ENCODE measurements around the gene SPINDOC.
"Not testable (repeated sequence)": the region's sequence is repeated elsewhere in the genome, so short reads cannot be mapped to it uniquely, and the experiment has no call there.

SPINDOC gene

GRCh38 chr11:63858628-63859550 is 45.6 kb downstream of the SPINDOC start:
- FAIRE-seq, result no peak

GRCh38 chr11:63862923-63863322 is 49.7 kb downstream of the SPINDOC start:
- no peak for FAIRE-seq

DNA sequence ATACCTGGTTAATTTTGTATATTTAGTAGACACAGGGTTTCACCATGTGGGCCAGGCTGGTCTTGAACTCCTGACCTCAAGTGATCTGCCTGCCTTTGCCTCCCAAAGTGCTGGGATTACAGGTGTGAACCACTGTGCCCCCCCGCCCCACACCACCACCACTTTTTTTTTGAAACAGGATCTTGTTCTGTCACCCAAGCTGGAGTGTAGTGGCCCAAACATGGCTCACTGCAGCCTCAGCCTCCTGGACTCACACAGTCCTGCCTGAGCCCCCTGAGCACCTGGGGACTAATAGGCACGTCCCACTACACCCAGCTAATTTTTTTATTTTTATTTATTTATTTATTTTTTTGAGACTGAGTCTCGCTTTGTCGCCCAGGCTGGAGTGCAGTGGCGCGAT is 50.4 kb downstream of the SPINDOC start:
- FAIRE-seq, result not testable (repeated sequence)

DNA sequence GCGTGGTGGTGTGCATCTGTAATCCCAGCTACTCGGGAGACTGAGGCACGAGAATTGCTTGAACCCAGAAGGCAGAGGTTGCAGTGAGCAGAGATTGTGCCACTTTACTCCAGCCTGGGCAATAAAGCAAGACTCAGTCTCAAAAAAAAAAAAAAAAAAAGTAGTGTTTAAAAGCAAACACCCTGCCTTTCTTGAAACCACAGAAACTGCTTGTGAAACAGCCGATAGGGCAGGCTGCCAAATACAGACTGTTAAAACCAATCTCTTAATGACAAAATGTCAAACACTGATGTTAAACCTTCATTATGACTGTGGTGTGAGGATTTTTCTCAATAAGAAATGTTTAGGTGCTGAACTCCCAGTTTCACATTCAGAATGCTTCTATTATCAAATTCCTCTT is 53.0 kb downstream of the SPINDOC start:
- FAIRE-seq, result no peak

DNA sequence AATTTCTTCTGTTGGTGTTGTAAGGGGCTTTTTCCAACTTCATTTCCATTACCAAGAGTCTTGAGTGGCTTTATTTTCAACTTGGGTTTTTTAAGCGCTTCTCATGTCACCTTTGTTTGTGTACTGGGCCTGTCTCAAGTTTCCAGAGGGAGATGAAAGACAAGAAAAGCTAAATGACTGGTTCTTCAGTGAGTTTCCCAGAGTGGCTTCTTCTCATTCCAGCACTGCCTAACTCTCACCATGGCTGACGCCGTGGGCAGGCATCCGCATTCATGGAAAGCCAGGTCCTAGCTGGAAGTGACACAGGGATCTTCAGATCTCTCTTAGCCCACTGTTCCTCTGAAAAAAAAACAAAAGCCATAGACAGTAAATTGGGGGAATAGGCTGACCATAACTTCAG is 54.3 kb downstream of the SPINDOC start:
- no peak for FAIRE-seq

- no peak for FAIRE-seq
Measured at GRCh38 chr11:63868399-63869064, 55.3 kb downstream of the SPINDOC start.

DNA sequence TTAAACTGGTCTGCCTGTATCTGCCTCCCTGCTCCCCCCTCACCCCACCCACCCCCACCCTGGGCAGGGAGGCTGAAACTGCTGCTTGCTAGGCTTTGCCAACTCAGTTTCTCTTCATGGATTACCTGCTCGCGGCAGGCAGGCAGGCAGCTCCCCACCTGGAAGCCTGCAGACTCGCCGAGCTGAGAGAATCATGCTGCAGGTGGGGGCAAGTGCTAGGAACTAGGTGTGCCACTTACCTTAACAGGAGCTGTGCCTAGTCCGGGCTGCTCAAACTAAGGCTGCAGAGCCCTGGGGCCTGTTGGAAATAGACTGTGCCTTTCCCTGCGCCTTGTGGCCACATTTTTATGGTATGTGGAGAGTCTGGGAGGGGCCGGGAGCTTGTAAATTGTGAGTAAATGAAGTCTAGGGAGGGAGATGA is 55.9 kb downstream of the SPINDOC start:
- no peak for FAIRE-seq

DNA sequence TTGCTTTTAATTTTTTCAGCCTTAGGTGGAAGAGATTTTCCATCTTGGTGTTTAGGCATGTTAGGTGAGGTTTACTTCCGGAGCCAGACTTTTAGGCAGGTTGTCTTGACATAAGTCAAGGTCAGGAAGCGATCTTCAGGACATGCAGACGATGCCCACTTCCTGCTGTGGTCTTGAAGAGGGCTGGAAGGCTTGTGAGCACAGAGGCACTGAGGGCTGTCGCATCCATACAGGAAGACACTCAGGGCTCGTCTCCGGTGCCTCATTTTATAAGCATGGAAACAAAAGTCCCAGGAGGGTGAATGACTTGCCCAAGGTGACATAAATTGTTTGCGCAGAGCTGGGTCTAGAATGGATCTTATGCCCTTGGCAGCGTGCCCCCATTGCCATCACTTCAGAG is 56.4 kb downstream of the SPINDOC start:
- FAIRE-seq, result no peak

GRCh38 chr11:63870351-63871140 is 57.3 kb downstream of the SPINDOC start:
- no peak for FAIRE-seq

- FAIRE-seq, result no peak
Measured at GRCh38 chr11:63871962-63872799, 58.9 kb downstream of the SPINDOC start.

DNA sequence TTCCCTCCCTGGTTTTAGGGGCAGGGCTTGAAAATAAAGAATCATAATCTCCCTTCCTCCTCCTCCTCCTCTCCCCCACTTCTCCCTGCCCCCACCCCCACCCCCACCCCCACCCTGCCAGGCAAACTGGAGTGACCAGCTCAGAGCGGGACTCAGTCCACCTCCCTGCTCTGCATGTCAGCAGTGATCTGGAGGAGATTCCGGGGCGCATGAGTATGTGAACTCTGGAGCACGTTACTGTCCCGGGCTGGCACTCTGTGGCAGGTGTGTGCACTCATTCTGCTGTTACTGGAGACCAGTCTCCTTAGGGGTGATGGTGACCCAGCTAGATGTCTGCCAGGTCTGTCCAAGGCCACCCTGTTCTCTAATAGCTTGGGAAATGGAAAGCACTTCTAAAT is 59.5 kb downstream of the SPINDOC start:
- FAIRE-seq, result no peak

DNA sequence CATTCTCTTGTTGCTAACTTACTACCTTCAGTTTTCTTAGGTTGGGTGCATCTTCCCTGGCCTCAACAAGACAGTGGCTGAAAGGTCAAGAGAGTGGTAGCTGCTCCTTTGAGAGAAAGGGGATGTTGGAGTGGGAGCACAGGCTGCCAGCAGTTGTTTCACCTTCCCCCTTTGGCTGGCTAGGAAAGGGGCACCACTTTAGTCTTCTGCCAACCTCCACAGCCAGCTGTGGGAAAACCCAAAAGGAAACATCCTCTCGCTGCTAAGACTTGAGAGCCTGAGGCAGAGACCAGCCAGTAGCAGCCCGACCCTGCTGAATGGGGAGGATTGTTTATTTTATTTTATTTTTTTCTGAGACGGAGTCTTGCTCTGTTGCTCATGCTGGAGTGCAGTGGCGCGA is 60.1 kb downstream of the SPINDOC start:
- no peak for FAIRE-seq

DNA sequence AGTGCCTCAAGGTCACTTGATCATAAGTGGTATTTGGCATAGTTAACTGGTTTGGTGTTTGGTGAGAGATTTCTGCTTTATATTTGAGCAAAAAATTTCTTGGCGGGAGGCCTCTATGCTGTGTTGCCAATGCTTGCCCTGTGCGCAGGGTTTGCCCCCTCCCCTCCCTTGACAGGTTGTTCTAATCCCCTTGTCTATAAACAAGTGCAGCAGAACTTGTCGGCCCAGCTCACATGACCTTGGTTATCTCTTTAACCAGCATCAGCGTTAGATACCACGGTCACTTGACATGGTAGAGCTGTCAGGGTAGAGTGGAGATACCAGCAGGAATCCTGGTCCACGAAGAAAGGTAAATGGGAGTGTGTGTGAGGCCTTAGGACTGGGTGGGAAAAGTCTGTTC is 61.3 kb downstream of the SPINDOC start:
- no peak for FAIRE-seq

GRCh38 chr11:63875506-63876065 is 62.3 kb downstream of the SPINDOC start:
- FAIRE-seq, result no peak

- no peak for FAIRE-seq
Measured at GRCh38 chr11:63876616-63877015, 63.4 kb downstream of the SPINDOC start.
